Stimulated activated CD8-positive, alpha-beta memory T cell treated with anti-CD3 and anti-CD28 coated beads, Interleukin-15, amount 100 ng/mL, for 24 hours (primary cell): Measurements from ENCODE around the gene SSH2.
"Not testable (repeated sequence)": the region's sequence is repeated elsewhere in the genome, so short reads cannot be mapped to it uniquely, and the experiment has no call there.

Source experiments
- DNase-seq: peaks from one replicate; pipeline ENCODE4 v3.0.0-alpha.2; 2020; ENCODE audit warnings: low read depth

Gene SSH2

DNA sequence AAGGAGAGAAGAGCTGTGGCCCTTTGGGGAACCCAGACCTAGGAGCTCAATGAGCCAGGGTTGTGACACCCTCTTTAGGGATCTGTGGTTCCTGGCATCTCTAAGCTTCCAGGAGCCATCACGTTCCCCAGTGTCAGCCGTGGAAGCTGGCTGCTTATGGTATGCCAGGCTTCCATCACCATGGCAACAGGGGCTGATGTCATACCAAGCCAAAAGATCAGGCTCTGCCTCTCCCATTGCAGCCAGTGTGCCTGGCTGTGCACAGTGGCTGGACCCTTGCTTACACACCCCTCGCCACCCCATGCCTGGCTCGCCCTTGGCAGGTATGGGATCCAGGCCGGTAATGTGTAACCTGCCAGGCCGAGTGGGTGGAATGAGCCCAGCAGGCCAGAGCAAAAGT lies 91.1 kb downstream of the SSH2 start:
- DNase-seq, result no peak

DNA sequence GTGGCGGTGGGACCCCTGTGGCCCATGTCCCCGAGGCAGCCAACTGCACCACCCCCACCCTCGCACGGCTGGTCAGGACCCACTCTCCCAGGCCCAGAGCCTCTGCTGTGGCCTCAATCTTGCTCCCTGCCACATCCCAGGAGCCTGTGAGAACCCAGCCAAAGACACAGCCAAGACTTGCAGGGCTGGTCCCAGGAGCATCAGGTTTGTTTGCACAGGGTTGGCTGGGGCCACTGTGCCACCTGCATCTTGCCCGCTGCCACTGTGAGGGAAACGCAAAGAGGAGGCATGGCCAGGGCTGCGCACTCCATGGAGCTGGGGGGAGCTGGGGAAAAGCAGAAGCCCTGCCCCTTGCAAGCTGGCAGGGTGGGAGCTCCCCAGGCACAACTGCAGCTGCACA lies 92.5 kb downstream of the SSH2 start:
- no peak for DNase-seq

DNA sequence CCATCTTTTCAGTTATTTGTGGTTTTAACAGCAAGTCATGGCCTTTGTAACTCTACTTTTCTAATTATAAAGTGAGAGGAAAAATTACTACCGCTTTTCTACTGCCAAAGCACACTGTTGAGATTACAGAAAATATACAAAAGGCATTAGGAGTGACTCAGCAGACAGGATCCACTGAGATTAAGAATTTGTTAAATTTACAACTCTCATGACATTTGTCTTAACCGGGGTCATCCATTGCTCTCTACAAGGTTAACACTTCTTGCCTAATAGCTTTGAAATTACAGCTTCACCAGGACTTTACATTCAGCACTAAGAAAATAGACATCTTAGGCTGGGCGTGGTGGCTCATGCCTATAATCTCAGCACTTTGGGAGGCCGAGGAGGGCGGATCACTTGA lies 93.4 kb downstream of the SSH2 start:
- no peak for DNase-seq

DNA sequence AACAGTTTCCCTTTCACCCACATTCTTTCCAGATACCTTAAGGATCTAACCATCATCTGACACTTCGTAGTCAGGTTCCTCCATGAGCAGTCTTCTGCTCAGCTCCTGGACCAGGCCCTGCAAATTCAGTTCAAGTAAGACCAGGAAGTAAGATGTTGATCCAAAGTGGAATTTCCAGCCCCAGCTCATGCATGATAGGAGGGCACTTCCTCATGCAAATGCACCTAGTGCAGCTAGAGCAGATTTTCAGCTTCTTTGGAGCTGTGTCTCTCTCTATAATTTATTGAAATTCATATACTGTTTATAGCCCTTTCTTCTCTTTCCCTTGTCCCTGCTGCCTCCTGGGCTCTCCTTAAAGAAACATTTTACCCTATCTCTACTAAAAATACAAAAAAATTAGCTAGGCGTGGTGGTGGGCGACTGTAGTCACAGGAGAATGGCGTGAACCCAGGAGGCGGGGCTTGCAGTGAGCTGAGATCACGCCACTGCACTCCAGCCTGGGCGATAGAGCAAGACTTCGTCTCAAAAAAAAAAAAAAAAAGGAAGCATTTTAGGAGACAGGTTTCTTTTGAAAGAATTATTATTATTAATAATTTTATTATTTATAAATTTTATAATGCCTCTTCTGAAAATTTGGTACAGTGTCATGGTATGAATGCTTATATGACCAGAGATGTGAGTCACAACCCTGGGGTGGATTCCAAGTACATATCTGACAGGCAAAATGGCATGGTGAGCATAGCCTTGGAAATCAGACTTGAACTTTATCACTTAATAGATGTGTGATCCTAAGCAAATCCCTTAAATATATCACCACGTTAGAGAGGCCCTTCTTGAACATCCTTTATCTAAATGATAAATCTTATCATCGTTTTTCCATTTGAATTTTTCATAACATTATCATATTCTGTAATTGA lies 94.3 kb downstream of the SSH2 start:
- no peak for DNase-seq

DNA sequence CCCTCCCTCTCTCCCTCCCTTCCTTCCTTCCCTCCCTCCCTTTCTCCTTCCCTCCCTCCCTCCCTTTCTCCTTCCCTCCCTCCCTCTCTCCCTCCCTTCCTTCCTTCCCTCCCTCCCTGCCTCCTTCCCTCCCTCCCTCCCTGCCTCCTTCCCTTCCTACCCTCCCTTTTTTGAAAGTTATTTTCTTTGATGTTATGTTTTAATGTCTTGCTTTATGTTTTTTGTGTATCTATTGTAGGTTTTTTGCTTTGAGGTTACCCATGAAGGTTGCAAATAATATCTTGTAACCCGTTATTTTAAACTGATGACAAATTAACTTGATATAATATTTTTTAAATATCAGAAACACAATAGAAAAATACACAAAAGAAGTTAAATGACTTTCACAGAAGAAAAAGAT lies 96.2 kb downstream of the SSH2 start:
- DNase-seq, result no peak

DNA sequence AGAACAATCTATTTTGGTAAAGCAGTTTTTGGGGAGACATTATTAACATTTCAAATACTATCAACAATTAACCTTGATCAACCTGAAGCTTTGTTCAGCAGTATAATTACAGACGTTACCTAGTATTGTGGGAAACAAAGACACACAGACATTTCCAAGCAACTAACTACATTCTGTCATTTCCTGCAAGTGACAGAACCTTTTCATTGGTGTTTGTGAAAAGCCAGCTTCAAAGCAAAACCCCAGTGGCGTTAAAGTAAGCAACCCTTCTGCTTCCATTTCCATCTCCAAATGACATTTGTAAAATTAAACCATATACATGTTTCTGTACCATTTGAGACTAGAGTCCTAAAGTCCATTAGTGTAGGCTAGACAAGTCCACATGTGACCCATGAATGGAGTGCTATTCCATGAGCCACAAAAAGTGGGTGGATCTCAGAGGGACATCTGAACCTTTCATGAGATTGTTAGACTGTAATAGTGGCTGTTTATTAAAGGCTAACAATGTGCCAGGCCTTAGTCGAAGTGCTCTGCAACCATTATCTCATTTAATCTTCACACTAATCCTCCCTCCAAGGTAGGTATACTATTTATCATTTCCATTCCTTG lies 101.2 kb downstream of the SSH2 start:
- DNase-seq, result no peak

DNA sequence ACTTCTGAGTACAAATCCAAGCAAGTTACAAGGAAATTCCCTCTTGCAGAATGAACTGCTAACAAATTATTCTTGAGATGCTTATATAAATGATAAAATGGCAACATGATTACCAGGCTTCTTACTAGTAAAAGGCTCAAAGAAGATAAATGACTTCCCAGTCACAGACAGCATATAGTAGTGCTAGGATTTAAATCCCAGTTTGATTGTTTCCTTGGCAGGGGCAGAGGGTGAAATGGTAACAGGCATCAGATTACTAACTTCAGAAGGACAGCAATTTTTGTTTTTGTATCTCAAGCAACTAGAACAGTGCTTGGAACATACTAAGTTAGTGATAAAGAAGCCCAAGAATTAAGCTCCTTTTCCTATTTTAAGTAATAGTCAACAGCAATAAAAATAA lies 102.8 kb downstream of the SSH2 start:
- DNase-seq, result no peak

DNA sequence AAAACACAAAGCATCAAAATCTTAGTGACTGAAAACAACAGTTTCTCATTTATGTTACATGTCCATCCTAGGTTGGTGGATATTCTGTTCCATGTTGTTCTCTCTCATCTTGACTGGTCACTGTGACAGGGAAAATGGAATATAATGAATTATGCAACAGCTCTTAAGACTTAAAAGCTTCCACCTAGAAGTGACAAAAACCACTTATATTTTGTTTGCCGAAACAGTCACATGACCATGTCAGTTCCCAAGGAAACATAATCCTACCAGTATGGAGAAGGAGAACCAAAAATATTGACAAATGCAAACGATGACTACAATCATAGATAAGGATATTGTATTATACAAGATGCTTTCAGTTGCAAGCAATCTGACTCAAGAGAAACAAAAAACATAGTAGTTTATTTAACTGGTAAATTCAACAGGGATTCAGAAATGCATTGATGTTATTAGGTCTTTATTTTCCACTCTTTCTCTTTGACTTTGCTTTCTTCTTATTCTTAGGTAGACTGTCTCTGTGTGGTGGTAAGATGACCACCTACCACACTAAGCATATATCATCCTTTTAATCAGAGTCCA lies 103.8 kb downstream of the SSH2 start:
- DNase-seq, result no peak

DNA sequence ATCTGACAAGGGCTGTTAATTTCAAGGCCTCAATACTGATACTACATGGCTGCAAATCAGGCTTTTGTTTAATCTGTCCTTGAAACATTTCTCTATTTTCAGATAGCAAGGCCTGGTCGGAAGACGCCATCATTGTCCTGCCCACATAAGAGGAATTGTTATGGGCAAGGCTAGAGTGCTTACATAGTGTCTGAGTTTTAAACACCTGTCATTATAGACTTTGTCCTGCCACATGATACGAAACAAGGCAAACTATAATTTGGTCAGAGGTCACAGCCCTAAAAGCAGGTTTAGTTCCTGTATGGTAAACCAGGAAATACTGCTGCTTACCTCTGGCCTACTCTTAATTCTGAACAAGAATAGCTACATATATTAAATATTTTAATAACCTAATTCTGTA lies 104.4 kb downstream of the SSH2 start:
- no peak for DNase-seq

DNA sequence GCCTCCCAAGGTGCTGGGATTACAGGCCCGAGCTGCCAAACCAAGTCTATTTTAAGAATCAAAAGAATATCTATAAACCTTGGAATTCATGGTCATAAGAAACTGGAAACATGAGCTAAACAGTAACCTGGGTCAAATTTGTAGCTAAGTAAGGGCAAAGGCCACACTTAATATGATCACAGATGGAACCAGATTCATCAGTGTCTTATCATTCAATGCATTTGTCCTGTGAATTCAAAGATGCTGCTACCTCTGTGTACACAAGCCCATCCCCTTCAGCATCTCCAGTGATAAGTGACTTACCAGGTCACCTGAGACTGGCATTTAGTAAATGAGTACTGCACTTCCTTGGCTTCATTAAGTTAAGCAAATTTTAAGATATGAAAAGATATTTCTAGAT lies 108.1 kb downstream of the SSH2 start:
- DNase-seq, result no peak

DNA sequence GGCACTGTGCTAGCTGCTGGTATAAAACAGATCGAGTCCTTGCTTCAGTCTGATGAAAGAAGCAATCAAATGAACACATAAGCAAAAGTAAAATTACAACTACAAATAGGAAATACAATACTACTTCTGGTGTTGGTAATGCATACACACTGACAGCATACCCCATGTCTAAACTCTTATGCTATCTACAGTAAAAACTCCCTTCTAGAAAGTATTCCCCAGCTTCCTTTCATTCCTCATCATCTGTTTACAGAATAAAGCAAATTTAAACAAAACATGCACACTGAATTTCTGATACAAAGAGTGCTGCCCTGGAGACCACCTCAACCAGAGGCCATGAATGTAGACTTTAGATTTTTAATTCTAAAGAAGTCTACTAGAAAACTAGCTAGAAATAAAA lies 109.6 kb downstream of the SSH2 start:
- no peak for DNase-seq

DNA sequence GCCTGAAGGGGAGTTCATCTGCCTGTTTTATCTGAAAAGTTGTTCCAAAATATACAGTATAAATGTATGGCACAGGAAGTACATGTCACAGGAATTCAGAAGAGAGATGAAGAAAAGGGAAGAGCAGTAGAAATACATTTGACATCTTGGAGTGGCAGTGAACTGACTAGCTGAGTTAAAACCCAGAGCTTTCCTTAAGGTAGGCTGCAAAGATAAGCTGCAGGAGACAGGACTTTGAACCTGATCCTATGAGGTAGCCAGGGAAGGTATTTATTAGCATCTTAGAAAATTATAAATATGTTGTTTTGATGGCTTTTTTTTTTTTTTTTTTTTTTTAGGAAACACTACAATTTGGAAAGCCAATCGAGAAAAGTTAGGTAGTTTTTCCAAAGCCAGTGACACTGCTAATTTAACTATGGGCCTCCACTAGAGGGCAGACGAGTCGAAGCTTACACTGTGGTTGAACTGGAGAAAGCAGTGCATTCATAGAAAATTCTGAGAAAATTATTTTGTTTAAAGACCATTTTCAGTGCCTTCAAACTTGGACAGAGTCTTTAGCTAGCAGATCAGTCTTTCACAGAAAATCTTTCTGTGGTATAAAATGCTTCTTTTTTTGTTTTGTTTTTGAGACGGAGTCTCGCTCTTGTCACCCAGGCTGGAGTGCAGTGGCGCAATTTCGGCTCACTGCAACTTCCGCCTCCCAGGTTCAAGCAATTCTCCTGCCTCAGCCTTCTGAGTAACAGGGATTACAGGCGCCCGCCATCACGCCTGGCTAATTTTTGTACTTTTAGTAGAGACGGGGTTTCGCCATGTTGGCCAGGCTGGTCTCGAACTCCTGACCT lies 122.3 kb downstream of the SSH2 start:
- peak; percentile 6 for DNase-seq

DNA sequence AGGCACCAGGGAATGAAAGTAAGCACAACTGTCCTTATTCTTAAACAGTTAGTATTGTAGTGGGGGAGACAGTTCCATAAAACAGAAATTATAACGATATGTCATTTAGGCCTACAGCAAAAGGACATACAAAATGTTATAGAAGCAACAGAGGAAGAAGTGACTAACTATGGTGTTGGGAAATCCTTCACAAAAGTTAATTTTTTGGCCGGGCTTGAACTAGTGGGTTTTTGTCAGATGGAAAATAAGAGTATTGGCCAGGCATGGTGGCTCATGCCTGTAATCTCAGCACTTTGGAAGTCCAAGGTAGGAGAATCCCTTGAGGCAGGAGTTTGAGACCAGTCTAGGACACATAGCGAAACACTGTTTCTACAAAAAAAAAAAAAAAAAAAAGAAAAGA lies 127.8 kb downstream of the SSH2 start:
- no peak for DNase-seq

DNA sequence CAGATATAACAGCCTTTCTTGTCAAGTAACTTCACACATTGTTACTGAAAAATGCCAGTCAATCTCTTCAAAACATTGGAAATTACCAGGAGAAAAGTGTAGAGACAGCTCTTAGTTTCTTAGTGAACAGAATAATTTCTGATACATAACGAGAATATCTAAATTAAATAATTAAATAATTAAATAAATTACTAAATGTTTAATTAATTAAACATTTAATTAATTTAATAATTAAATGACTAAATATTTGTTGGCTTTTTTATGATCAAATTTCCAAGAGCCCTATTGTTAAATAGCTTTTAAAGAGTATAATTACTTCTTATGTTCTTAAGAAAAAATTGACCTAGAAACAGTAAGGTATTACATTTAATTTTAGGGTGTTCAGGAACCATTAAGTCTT lies 129.6 kb downstream of the SSH2 start:
- no peak for DNase-seq

DNA sequence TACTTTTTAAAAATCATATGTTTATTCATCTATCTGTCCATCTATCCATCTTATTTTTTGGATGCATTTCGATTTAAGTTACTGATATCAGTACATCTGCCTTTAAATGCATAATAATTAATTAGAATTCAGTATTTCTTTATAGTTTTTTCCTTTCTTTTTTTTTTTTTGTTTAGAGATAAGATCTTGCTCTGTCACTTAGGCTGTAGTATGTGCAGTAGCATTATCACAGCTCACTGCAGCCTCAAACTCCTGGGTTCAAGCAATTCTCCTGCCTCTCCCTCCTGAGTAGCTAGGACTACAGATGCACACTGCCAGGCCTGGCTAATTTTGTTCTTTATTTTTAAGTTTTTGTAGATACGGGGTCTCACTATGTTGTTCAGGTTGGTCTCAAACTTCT lies 133.4 kb downstream of the SSH2 start:
- no peak for DNase-seq

DNA sequence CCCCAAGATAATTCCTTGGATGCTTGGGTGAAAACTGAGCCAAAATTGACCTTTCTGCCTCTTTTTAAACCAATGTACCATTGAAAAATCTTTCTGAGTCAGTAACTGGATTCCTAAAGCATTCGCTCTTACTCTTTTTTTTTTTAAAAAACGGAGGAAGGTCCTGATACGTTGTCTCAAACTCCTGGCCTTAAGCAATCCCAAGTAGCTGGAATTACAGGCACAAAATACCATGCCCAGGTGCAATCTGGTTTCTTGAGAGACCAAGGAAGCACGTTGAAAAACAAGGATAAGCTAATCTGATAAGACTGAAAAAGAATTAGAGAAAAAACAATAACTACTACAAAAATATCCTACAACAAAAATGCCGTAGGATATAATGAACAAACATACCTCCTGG lies 136.5 kb downstream of the SSH2 start:
- no peak for DNase-seq

DNA sequence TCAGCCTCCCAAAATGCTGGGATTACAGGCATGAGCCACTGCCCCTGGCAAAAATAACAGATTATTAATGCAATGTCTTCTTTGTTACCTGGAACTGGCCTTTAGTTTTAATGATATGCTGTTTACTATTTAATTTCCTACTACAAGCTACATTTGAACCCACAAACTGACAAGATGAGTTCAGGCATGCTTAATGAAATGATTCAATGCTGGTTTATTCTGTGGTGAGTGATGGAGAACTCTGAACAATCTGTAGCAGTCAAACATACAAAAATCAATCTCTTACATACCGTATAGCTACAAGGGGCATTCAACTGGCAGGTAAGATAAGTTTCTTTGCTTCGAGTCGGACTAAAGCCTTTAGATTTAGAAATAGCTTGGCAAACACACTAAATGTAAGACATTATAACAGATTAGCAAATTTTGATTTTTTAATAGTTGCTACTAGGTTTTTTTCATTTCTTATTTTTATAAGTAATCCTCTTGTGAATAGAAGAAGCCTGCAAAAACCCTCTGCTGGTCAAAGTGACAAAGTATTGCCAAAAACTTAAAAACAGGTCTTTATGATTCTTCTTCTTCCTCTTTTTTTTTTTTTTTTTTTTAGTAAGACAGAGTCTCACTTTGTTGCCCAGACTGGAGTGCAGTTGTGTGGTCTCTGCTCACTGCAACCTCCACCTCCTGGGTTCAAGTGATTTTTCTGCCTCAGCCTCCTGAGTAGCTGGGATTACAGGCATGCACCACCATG lies 138.5 kb downstream of the SSH2 start:
- DNase-seq, result no peak

DNA sequence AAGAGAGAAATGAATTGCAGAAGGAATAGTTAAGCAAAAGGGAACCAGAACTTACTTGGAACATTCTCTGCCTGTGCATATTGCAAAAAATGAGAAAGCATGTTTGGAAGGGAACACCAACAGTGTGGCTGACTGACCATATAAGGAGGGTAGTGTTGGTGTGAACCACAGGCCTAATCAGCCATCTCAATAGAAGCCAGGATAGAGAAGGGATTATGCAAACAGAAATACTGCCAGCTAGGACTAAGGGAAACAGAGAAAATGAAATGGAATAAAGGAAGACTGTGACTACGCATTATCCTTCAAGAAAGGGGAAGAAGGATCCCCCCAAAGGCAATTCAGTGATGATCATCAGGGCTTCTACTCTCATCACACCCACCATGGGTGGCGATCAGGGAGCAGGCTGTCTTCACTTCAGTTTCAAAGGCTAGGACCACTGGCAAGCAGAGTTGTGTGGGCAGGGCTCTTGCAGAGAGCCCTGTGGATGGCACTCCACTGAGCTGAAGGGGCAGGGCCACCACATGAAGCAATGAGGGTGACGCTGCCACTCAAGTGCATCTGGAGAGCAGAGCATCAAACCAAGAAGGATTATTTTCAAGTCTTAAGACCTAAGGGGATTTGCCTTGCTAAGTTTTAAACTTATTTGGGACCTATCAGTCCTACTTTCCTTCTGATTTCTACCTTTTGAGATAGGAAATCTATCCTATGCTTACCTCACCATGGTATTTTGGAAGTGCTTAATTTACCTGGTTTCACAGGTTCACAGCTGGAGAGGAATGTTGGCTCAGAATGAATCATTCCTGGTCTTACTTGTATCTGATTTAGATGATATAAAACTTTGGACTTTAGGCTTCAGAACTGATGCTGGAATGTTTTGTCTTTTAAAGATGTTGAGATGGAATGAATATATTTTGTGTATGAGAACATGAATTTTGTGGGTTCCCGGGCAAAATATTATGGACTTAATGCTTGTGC lies 140.5 kb downstream of the SSH2 start:
- no peak for DNase-seq

DNA sequence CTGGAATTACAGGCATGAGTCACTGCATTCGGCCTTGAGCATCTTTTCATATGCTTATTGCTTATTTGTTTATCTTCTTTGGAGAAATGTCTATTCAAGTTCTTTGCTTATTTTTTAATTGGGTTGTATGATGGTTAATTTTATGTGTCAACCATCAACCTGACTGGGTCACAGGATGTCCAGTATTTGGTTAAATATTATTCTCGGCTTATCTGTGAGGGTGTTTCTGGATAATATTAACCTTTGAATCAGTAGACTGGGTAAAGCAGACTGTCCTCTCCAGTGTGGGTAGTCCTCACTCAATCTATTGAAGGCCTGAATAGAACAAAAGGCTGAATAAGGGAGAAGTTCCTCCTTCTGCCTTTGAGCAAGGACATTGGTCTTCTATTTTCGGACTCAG lies 142.0 kb downstream of the SSH2 start:
- DNase-seq, result no peak

DNA sequence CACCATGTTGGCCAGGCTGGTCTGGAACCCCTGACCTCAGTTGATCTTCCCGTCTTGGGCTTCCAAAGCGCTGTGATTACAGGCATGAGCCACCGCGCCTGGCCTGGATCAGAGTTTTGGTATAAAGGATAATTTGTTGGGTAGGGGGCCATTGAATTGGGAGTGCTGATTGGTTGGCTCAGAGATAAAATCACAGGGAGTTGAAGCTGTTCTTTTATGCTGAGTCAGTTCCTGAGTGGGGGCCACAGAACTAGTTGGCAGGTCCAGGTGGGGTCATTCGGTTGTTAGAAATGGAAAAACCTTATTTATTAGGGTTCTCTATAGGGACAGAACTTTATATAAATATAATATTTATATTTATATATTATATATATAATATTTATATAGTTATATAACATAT lies 147.1 kb downstream of the SSH2 start:
- no peak for DNase-seq

DNA sequence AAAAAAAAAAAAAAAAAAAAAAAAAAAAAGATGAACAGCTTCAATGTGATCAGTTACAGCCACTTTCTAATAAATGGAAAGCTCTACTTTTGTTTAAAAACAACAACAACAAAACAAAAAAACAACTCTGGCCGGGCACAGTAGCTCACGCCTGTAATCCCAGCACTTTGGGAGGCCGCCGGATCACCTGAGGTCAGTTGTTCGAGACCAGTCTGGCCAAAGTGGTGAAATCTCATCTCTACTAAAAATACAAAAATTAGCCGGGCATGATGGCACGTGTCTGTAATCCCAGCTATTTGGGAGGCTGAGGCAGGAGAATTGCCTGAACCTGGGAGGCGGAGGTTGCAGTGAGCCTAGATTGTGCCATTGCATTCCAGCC lies 150.2 kb downstream of the SSH2 start:
- not testable (repeated sequence) for DNase-seq
